NCI-H526 treated with DMSO at 0.1 percent for 48 hours (cell line): ENCODE measurements around the gene SUPT5H.
A peak's percentile ranks its signal among the peaks of the same experiment; 100 is the strongest.
"Not testable (repeated sequence)": the region's sequence is repeated elsewhere in the genome, so short reads cannot be mapped to it uniquely, and the experiment has no call there.

Experiments
- DNase-seq: peaks from one replicate; lab custom pipeline; 2025; lab: John Stamatoyannopoulos, UW

Gene SUPT5H

DNA sequence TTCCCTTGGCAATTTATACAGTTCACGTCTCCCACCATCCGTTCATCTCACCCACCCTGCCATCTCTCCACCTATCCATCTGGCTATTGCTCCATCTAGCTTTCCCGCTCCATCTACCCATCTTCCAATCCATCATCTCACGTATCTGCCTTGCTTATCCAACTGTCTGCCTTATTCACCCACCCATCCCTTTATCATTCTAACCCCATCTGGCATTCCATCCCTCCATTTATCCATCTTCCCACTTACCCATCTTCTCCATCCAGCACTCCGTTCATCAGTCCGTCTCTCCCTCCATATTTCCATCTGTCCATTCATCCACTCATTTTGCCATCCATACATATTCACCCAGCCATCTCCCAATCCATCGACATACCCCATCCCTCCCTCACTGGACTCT lies 19.6 kb upstream of the SUPT5H start:
- no peak for DNase-seq

DNA sequence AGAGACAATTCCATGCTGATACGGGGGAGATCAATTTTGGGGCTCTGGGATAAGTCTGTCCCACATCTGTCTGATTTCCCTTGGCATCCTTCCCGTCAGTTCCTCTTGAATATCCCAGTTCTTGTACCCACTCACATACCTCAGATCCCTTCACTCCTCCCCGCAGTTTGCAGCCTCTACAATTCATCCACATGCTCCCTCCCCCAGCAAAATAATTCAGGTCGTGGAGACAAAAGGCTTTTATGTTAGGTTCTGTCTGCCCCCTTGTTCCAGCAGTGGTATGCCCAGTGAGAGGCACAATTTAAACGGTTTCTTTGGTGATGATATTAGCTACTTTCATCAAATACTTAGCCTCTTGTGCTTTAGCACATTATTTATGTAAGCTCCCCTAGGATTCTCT lies 19.2 kb upstream of the SUPT5H start:
- DNase-seq, result no peak

DNA sequence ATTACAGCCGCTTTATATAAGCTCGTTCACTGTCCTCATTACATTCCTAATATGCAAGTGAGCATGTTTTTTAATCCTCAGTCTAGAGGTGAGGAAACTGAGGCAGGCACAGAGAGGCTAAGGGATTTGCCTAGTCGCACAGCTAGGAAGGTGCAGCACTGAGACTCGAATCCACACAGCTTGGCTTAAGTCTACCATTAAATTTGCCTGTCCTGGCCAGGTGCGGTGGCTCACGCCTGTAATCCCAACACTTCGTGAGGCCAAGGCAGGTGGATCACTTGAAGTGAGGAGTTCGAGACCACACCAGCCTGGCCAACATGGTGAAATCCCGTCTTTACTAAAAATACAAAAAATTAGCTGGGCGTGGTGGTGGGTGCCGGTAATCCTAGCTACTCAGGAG lies 17.7 kb upstream of the SUPT5H start:
- DNase-seq, result no peak

- no peak for DNase-seq
These were observed 16.9 kb upstream of the SUPT5H start for GRCh38 chr19:39428283-39429112.

DNA sequence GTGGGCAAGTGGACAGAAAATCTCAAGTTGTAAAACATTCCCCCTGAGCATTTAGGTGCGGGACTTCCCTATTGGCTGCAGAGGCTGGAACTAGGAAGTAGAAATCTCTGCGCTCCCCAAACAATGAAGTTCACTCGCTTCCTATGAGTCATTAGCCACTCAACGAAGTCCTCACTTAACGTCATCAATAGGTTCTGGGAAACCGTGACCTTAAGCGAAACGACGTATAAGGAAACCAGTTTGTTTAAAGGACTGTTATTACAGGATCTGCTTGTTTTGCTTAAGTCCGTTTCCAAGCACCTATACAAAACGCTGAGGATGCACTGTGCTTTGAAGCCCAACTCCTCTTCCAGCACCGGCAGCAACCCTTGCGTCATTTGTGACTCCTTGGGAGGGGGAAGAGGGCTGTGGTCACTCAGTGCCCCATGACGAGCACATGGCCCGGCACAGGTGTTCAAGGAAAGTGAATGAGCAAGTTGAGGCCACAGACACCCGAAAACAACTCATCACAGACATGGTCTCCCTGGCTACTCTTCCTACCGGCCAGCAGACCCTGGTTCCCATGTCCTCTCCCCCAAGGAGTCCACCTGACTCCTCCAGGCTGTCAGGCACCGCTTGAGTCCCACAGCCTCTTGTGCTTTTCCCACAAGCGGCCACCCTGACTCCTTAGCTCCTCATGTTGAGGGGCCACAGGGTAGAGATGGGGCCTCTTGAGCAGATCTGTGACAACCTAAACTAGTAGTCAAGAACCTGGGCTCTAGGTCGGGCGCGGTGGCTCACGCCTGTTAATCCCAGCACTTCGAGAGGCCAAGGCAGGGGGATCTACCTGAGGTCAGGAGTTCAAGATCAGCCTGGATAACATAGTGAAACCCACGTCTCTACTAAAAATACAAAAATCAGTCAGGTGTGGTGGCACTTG lies 14.4 kb upstream of the SUPT5H start:
- no peak for DNase-seq

- DNase-seq, result no peak
These were observed 12.7 kb upstream of the SUPT5H start for GRCh38 chr19:39432677-39433025.

DNA sequence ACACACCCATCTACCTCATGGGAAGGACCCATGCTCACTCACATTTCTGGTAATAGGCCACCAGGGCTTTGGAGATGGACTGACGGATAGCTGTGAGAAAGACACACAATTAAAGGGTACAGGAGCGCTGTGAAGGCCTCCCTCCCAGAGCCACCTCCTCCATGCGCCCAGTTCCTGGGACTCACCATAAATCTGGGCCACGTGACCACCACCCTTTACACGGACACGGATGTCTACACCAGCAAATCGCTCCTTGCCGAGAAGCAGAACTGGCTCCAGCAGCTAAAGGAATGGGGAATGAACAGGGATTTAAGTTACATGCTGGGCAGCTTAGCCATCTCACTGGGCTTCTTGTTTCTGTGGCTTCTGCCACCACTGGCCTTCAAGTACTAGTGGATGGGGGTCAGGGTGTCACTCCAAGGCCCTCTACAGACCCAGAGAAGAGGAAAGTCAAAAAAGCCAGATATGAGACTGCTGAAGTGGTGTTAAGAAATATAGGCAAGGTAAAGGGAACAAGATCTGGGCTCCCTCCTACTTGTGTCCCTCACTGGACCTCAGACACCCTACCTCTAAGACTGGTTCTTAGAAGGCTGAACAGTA lies 11.8 kb upstream of the SUPT5H start:
- no peak for DNase-seq

GRCh38 chr19:39434123-39435076 lies 11.0 kb upstream of the SUPT5H start:
- no peak for DNase-seq

DNA sequence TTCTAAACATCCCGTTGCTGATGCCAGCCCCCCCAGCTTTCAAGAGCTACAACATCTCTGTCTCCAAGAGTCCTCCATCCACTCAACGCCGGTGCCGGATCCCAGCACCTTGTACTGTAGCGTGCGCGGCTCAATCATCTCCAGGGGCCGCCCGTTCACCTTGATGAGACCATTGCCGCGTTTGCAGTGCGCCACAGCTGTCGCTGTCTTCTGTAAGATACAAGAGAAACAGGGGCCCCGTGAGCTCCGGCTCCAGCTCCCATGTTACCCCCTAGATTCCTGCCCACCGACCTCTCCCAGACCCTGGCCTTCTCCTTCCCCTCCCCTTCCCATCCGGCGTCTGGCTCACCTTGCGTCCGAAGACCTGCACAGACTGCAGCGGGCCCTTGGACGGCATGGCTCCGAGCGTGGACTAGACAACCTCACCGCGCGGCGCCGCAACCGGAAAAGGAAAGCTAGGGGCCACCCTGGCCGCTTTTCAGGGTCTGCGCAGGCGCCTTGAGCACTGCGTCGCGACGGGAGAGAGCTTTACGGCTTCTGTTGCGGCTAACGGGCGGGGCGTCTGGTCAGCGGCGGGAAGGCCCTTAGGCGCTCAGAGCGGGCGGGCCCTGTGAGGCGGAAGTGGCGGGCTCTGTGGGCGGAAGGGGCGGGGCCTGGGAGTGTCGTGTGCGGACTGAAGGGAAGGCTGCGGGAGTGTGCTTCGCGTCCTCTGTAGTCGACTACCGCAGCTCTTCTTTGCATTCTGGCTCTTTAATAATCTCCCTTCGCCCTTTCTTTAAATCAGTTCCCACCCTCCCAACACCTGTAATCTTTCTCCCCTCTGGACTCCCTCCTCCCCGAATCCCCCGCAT lies 9.7 kb upstream of the SUPT5H start, which contains the start of gene RPS16:
Gene RPS16, minus strand, starts transcription at position 451 of the 851 bp plus-strand sequence. Its CDS starts 54 bp downstream, at position 397.
- peak; percentile 97 for DNase-seq

DNA sequence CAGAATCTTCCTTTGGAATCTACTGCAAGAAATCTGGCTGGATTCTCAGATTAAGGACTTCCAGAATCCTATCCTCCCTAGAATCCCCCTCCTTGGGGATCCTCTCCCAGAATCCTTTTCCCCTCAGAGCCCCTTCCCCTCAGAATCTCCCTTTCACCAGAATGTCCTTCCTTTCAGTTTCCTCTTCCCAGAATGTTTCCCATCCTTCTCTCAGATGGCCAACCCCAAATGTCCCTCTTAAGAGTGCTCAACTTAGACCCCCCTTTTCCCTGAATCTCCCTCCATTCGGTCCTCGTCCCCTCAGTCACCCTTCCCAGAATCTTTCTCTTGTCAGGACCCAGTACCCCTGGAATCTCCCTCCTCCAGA lies 9.0 kb upstream of the SUPT5H start:
- no peak for DNase-seq

DNA sequence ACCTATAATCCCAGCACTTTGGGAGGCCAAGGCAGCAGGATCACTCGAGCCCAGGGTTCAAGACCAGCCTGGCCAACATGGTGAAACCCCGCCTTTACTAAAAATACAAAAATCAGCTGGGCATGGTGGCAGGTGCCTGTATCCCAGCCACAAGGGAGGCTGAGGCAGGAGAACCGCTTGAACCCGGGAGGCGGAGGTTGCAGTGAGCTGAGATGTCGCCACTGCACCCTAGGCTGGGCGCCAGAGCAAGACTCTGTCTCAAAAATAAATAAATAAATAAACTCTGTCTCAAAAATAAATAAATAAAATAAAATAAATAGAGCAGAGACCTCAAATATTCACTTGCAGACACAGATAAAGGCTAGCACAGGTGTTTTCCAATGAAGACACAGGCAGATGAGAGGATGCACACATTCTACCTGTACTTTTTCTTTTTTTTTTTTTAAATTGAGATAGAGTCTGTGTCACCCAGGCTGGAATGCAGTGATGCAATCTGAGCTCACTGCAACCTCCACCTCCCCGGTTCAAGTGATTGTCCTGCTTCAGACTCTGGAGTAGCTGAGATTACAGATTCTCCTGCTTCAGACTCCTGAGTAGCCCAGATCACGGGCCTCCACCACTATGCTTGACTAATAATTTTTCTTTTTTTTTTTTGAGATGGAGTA lies 7.0 kb upstream of the SUPT5H start:
- no peak for DNase-seq

- no peak for DNase-seq
These were observed 685 bp upstream of the SUPT5H start for GRCh38 chr19:39444598-39445195.

DNA sequence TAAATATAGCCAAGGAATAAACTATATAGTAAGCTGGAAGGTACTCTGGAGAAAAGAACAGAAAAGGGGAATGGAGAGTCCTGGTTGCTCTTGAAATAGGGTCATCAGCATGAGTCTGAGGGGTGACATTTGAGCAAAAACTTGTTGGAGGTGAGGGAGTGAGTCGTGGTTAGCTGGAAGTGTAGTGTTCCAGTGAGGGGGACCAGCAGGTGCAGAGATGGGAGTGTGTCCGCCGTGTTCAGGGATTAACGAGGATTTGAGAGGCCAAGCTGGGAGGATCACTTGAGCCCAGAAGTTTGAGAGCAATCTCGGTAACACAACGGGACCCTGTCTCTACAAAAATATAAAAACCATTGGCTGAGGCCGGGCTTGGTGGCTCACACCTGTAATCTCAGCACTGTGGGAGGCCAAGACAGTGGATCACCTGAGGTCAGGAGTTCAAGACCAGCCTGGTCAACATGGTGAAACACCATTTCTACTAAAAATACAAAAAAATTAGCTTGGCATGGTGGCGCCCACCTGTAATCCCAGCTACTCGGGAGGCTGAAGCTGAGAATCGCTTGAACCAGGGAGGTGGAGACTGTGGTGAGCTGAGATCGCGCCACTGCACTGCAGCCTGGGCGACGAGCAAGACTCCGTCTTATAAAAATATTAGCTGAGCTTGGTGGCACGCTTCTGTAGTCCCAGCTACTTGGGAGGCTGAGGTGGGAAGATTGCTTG lies 1.1 kb downstream of the SUPT5H start:
- DNase-seq, result no peak

GRCh38 chr19:39448271-39448670 lies 2.9 kb downstream of the SUPT5H start:
- DNase-seq, result no peak

- DNase-seq, result no peak
These were observed 3.9 kb downstream of the SUPT5H start for GRCh38 chr19:39449116-39449797.

DNA sequence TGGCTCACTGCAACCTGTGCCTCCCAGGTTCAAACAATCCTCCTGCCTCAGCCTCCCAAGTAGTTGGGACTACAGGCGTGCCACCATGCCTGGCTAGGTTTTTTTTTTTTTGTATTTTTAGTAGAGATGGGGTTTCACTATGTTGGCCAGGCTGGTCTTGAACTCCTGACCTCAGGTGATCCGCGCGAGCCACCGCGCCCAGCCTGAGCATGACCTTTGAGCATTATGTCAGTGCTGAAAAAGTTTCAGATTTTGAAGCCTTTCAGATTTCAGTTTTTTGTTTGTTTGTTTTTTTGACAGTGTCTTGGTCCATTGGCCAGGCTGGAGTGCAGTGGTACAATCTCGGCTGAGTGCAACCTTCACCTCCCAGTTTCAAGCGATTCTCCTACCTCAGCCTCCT lies 5.9 kb downstream of the SUPT5H start:
- DNase-seq, result not testable (repeated sequence)

DNA sequence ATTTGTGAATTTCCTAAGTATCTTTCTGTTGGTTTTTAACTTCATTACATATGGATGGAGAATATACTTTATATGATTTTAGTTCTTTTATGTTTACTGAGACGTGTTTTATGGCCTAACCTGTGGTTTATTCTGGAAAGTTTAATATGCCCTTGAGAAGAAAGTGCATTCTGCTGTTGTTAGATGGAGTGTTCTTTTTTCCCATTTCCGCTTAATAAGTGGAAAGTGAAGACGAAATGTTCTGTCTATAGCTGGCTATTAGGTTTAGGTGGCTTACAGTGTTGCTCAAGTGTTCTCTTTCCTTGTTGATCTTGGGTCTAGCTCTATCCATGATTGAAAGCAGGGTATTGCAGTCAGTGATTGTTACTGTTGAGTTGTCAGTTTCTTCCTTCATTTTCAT lies 18.0 kb downstream of the SUPT5H start:
- no peak for DNase-seq
